NCI-H69 (cell line): ENCODE results near the gene TOP1.

ENCODE experiments used
- DNase-seq: peaks from one replicate; lab custom pipeline; 2025; lab: John Stamatoyannopoulos, UW

The TOP1 gene

GRCh38 chr20:41145821-41146620, 117.4 kb downstream of the TOP1 start:
- peak; percentile 53 for DNase-seq

GRCh38 chr20:41147767-41148191, 119.2 kb downstream of the TOP1 start:
- peak; percentile 2 for DNase-seq

GRCh38 chr20:41148942-41149341, 120.3 kb downstream of the TOP1 start:
- DNase-seq, result no peak

- peak; percentile 6 for DNase-seq
Measured at GRCh38 chr20:41150664-41151063, 122.0 kb downstream of the TOP1 start.

- DNase-seq, result no peak
Measured at GRCh38 chr20:41151134-41151869, 122.7 kb downstream of the TOP1 start.

GRCh38 chr20:41152108-41152757, 123.6 kb downstream of the TOP1 start:
- DNase-seq, result peak; percentile 17

GRCh38 chr20:41154436-41155176, 126.0 kb downstream of the TOP1 start:
- peak; percentile 18 for DNase-seq

GRCh38 chr20:41155261-41155660, 126.6 kb downstream of the TOP1 start:
- DNase-seq, result no peak

- no peak for DNase-seq
Measured at GRCh38 chr20:41158082-41158625, 129.5 kb downstream of the TOP1 start.

GRCh38 chr20:41159547-41159946, 130.9 kb downstream of the TOP1 start:
- DNase-seq, result no peak

GRCh38 chr20:41160686-41161085, 132.1 kb downstream of the TOP1 start:
- no peak for DNase-seq

GRCh38 chr20:41161886-41162285, 133.3 kb downstream of the TOP1 start:
- DNase-seq, result peak; percentile 2

GRCh38 chr20:41162396-41162795, 133.8 kb downstream of the TOP1 start:
- DNase-seq, result no peak

GRCh38 chr20:41163821-41164220, 135.2 kb downstream of the TOP1 start:
- no peak for DNase-seq

- no peak for DNase-seq
Measured at GRCh38 chr20:41165001-41165882, 136.6 kb downstream of the TOP1 start.

- DNase-seq, result no peak
Measured at GRCh38 chr20:41166201-41167117, 137.8 kb downstream of the TOP1 start.

GRCh38 chr20:41167118-41167470, 138.5 kb downstream of the TOP1 start:
- no peak for DNase-seq

- DNase-seq, result no peak
Measured at GRCh38 chr20:41167481-41168253, 139.0 kb downstream of the TOP1 start.
